Fibroblast of villous mesenchyme (primary cell): Measurements from ENCODE around the gene ZNF611. TPM values are rescaled to one million over a fixed set of nuclear protein-coding genes. Genes with fewer than 3 reads are reported as not detected.
A peak's percentile ranks its signal among the peaks of the same experiment; 100 is the strongest.
"Not testable (repeated sequence)": the region's sequence is repeated elsewhere in the genome, so short reads cannot be mapped to it uniquely, and the experiment has no call there.

ENCODE experiments used
- DNase-seq: peaks from one replicate; pipeline ENCODE4 v3.0.0-alpha.2; 2010; ENCODE audit warnings: low read depth
- H3K4me3 ChIP-seq: 2 replicates; pipeline ENCODE4 v1.5.1; 2011; ENCODE audit warnings: low read depth, mild to moderate bottlenecking, low read length
- CTCF ChIP-seq: IDR thresholded peaks from 2 replicates; pipeline ENCODE4 v1.5.1; 2012; ENCODE audit warnings: low read depth, mild to moderate bottlenecking, low read length; ENCODE audit not compliant: insufficient read depth
- total RNA-seq: library from RNA; depleted of rRNA; stranded (reverse); fragments of >200 nt; gene quantifications from 2 replicates; pipeline ENCODE4 v1.2.3, GENCODE V29; 2012

Gene ZNF611
- total RNA-seq, 1 donor, result 13.4 TPM

- DNase-seq, result no peak
- H3K4me3 ChIP-seq, result no peak overlapping the region
- no peak for TF ChIP-seq CTCF
Observed at GRCh38 chr19:52724701-52725514, 9.9 kb downstream of the ZNF611 start.

GRCh38 chr19:52723907-52724598 is 10.8 kb downstream of the ZNF611 start:
- not testable (repeated sequence) for H3K4me3 ChIP-seq
- DNase-seq, result peak; percentile 65

- no peak for TF ChIP-seq CTCF
- peak; percentile 89 for DNase-seq
- H3K4me3 ChIP-seq, result no peak overlapping the region
Observed at GRCh38 chr19:52722062-52723003, 12.5 kb downstream of the ZNF611 start.

GRCh38 chr19:52720541-52720940 is 14.3 kb downstream of the ZNF611 start:
- not testable (repeated sequence) for DNase-seq, H3K4me3 ChIP-seq

- TF ChIP-seq CTCF, result no peak
- DNase-seq, result no peak
- no peak overlapping the region for H3K4me3 ChIP-seq
Observed at GRCh38 chr19:52716522-52716921, 18.3 kb downstream of the ZNF611 start.

GRCh38 chr19:52715902-52716301 is 18.9 kb downstream of the ZNF611 start:
- not testable (repeated sequence) for H3K4me3 ChIP-seq
- DNase-seq, result peak; percentile 15

GRCh38 chr19:52715330-52715729 is 19.5 kb downstream of the ZNF611 start:
- not testable (repeated sequence) for H3K4me3 ChIP-seq, DNase-seq

GRCh38 chr19:52713051-52713450 is 21.8 kb downstream of the ZNF611 start:
- not testable (repeated sequence) for H3K4me3 ChIP-seq, DNase-seq

GRCh38 chr19:52711661-52712060 is 23.2 kb downstream of the ZNF611 start:
- not testable (repeated sequence) for H3K4me3 ChIP-seq, DNase-seq

- no peak for TF ChIP-seq CTCF
- DNase-seq, result no peak
- no peak overlapping the region for H3K4me3 ChIP-seq
Observed at GRCh38 chr19:52710538-52710937, 24.3 kb downstream of the ZNF611 start.

GRCh38 chr19:52705615-52706014 is 29.2 kb downstream of the ZNF611 start:
- DNase-seq, H3K4me3 ChIP-seq: not testable (repeated sequence)
